Activated CD8-positive, alpha-beta T cell treated with anti-CD3 and anti-CD28 coated beads for 36 hours (primary cell): ENCODE results near the gene LSM14A. TPM values are rescaled to one million over a fixed set of nuclear protein-coding genes. Genes with fewer than 3 reads are reported as not detected.

ENCODE experiments used
- ATAC-seq: fragments of 200-7000 bp; cut with Tn5 transposase; one replicate; pipeline ENCODE4 v1.10.0; 2021; ENCODE audit warnings: mild to moderate bottlenecking, moderate library complexity
- CTCF ChIA-PET: fragments of 350-600 bp; sonication (Branson Sonifier 250); formaldehyde crosslinking; loops from one replicate; lab custom pipeline; 2021; ENCODE audit warnings: antibody characterized with exemption; lab: Charles Lee
- POLR2A ChIA-PET: fragments of 350-600 bp; sonication (Branson Sonifier 250); formaldehyde crosslinking; loops from one replicate; lab custom pipeline; 2021; ENCODE audit warnings: antibody characterized with exemption; lab: Charles Lee
- DNase-seq: peaks from one replicate; pipeline ENCODE4 v3.0.0-alpha.2; 2020
- H3K27ac Mint-ChIP-seq: one replicate; pipeline ENCODE4 v1.8.0; 2021; ENCODE audit warnings: mild to moderate bottlenecking, mixed read lengths
- H3K27me3 Mint-ChIP-seq: one replicate; pipeline ENCODE4 v1.8.0; 2021; ENCODE audit warnings: mixed read lengths
- H3K36me3 Mint-ChIP-seq: one replicate; pipeline ENCODE4 v1.8.0; 2021; ENCODE audit warnings: low read depth, mixed read lengths
- H3K4me1 Mint-ChIP-seq: one replicate; pipeline ENCODE4 v1.8.0; 2021; ENCODE audit warnings: low read depth, mixed read lengths
- H3K4me3 Mint-ChIP-seq: one replicate; pipeline ENCODE4 v1.8.0; 2021; ENCODE audit warnings: mild to moderate bottlenecking, moderate library complexity, mixed read lengths
- H3K9me3 Mint-ChIP-seq: one replicate; pipeline ENCODE4 v1.8.0; 2021; ENCODE audit warnings: mixed read lengths
- intact Hi-C: fragments of 100-400 bp; cut with micrococcal nuclease; formaldehyde crosslinking; loops from one replicate; pipeline ENCODE4 v1.10.0; 2022
- total RNA-seq, 2 experiments: library from RNA; stranded (reverse); gene quantifications; one replicate each; pipeline ENCODE4 v1.2.3, GENCODE V29; 2021
- TF ChIP-seq, protein P1 (sequence below): fragments of 200-600 bp; IDR thresholded peaks from one replicate; pipeline ENCODE4 v1.8.0; 2022; ENCODE audit warnings: antibody characterized with exemption, mild to moderate bottlenecking

LSM14A gene
- total RNA-seq, 2 experiments from 2014 or later = 98.6 to 99.3 TPM

GRCh38 chr19:34228762-34229161, 56.5 kb downstream of the LSM14A start:
- POLR2A ChIA-PET = no interaction called here
- DNase-seq (no peak), ATAC-seq (no peak)
- peaks cover 48% of the 10 kb centered on the region for H3K4me1 Mint-ChIP-seq
- CTCF ChIA-PET = no interaction called here
- H3K9me3 Mint-ChIP-seq = no peaks in the 10 kb centered on the region
- TF ChIP-seq, protein P1, sequence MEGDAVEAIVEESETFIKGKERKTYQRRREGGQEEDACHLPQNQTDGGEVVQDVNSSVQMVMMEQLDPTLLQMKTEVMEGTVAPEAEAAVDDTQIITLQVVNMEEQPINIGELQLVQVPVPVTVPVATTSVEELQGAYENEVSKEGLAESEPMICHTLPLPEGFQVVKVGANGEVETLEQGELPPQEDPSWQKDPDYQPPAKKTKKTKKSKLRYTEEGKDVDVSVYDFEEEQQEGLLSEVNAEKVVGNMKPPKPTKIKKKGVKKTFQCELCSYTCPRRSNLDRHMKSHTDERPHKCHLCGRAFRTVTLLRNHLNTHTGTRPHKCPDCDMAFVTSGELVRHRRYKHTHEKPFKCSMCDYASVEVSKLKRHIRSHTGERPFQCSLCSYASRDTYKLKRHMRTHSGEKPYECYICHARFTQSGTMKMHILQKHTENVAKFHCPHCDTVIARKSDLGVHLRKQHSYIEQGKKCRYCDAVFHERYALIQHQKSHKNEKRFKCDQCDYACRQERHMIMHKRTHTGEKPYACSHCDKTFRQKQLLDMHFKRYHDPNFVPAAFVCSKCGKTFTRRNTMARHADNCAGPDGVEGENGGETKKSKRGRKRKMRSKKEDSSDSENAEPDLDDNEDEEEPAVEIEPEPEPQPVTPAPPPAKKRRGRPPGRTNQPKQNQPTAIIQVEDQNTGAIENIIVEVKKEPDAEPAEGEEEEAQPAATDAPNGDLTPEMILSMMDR = no peak
- intact Hi-C loops = loop anchor here (10.0 kb wide), 1 partner anchor 116 kb away; no protein-coding TSS in a partner anchor
- peaks cover 39% of the 10 kb centered on the region for H3K36me3 Mint-ChIP-seq
- H3K27ac Mint-ChIP-seq = no peak overlapping the region
- no peak overlapping the region for H3K4me3 Mint-ChIP-seq
- H3K27me3 Mint-ChIP-seq = no peaks in the 10 kb centered on the region

DNA sequence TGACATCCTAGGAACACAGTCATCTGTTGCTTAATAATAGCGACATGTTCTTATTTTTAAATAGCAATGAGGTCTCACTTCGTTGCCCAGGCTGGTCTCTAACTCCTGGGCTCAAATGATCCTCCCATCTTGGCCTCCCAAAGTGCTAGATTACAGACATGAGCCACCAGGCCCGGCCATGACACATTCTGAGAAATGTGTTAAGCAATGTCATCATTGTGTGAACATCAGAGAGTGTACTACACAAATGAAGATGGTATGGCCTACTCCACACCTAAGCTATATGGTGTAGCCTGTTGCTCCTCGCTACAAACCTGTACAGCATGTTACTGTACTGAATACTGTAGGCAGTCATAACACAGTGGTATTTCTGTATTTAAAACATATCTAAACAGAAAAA, 57.4 kb downstream of the LSM14A start:
- ATAC-seq = no peak
- intact Hi-C loops = loop anchor here (10.0 kb wide), 1 partner anchor 115 kb away; no protein-coding TSS in a partner anchor
- no peak overlapping the region for H3K4me3 Mint-ChIP-seq
- no peak overlapping the region for H3K27ac Mint-ChIP-seq
- DNase-seq = no peak
- no peaks in the 10 kb centered on the region for H3K9me3 Mint-ChIP-seq
- H3K36me3 Mint-ChIP-seq = peaks cover 34% of the 10 kb centered on the region
- peaks cover 42% of the 10 kb centered on the region for H3K4me1 Mint-ChIP-seq
- H3K27me3 Mint-ChIP-seq = no peaks in the 10 kb centered on the region
- POLR2A ChIA-PET = no interaction called here
- TF ChIP-seq, protein P1 = no peak
- CTCF ChIA-PET = no interaction called here

DNA sequence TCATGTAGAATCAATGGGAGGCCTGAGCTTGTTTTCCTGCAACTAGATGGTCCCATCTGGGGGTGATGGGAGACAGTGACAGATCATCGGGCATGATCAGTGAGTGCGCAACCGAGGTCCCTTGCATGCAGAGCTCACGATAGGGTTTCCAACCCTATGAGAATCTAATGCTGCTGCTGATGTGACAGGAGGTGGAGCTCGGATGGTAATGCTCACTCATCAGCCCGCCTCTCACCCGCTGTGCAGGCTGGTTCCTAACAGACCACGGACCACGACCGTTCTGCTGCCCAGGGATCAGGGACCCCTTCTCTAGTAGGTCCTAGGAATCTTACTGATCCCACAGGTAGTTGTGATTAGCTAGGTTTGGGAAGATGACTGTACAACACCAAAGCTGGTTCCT, 58.5 kb downstream of the LSM14A start:
- intact Hi-C loops = no loop called here
- ChIA-PET POLR2A (interaction anchor here (0.6 to 1.0 kb wide), 2 partner anchors 59 to 116 kb away, joined by 3 read pairs; no protein-coding TSS in a partner anchor), CTCF (interaction anchor here (0.9 to 2.5 kb wide), 2 partner anchors 9 to 115 kb away, joined by 3 to 15 read pairs; no protein-coding TSS in a partner anchor)
- TF ChIP-seq, protein P1 = no peak
- DNase-seq (no peak), ATAC-seq (no peak)
- H3K4me3 Mint-ChIP-seq = no peak overlapping the region
- no peaks in the 10 kb centered on the region for H3K27me3 Mint-ChIP-seq
- H3K36me3 Mint-ChIP-seq = peaks cover 29% of the 10 kb centered on the region
- peaks cover 31% of the 10 kb centered on the region for H3K4me1 Mint-ChIP-seq
- H3K27ac Mint-ChIP-seq = no peak overlapping the region
- peaks cover 5% of the 10 kb centered on the region for H3K9me3 Mint-ChIP-seq

DNA sequence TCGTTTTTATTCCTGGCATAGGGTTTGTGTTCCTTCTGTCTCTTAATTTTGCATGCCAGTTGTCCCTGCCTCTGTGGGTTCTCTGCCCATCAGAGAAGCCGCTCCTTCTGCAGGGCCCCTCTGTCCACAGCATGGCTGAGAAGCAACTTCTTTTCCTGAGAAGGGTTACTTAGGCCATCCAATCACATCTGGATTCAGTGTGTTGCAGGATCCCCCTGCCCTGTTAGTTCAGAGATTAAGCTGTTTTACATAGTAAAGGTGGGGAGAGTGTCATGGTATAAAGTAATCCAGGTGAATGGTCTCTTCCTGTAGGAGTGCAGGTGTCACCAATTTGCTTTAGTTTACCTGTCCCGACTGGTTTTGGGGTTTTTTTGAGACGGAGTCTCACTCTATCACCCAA, 59.1 kb downstream of the LSM14A start:
- Mint-ChIP-seq H3K4me1 (peaks cover 27% of the 10 kb centered on the region), H3K9me3 (peaks cover 5% of the 10 kb centered on the region), H3K27ac (no peak overlapping the region), H3K27me3 (no peaks in the 10 kb centered on the region), H3K36me3 (peaks cover 29% of the 10 kb centered on the region), H3K4me3 (no peak overlapping the region)
- DNase-seq (no peak), ATAC-seq (no peak)
- intact Hi-C loops = no loop called here
- TF ChIP-seq, protein P1 = no peak
- ChIA-PET POLR2A (interaction anchor here (0.6 to 1.6 kb wide), 4 partner anchors 10 to 103 kb away, joined by 3 to 8 read pairs (median 4); no protein-coding TSS in a partner anchor), CTCF (interaction anchor here (2.5 kb wide), 1 partner anchor 10 kb away, joined by 15 read pairs; no protein-coding TSS in a partner anchor)
